Measurements from ENCODE around the gene LRRC36.
A peak's percentile ranks its signal among the peaks of the same experiment; 100 is the strongest.
"Not testable (repeated sequence)": the region's sequence is repeated elsewhere in the genome, so short reads cannot be mapped to it uniquely, and the experiment has no call there.

LRRC36 gene

DNA sequence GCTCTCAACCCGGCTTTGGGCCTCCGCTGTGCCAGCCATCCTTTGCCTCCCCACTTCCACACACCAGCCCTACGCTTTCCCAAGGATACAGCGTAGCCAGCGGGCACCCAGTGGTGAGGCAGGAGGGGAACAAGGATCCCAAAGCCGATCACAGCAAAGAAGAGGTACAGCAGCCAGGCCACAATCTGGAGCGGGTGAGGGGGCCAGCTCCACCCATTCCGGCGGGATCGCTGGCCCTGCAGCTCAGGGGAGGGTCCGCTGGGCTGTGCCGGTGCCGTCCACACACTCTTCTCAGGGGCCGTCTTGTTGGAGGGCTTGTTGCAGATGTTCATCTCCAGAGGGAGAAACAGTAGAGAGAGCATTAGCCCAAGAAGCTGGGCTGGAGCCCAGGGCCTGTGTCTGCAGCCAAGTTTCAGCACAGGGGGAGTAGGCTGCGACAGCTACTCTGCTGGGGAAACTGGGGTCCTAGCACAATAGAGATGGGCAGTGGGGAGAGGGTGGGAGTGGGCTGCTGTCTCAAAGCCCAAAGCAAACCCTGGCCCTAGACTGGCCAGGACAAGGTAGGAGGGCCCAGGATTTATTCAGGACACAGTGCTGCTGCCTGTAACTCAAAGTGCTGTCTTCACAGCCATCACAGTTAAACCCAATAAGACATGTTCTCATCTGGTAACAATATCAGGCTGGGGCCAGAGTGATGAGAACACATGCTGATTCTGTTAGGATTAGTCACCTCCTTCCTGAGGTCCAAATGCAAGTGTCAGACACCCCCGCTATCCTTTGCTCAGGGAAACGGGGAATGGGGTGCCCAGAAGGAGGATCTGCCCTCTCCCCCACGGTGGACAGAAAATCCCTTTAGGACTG, 79.7 kb downstream of the LRRC36 start:
- DNase-seq = no peak

DNA sequence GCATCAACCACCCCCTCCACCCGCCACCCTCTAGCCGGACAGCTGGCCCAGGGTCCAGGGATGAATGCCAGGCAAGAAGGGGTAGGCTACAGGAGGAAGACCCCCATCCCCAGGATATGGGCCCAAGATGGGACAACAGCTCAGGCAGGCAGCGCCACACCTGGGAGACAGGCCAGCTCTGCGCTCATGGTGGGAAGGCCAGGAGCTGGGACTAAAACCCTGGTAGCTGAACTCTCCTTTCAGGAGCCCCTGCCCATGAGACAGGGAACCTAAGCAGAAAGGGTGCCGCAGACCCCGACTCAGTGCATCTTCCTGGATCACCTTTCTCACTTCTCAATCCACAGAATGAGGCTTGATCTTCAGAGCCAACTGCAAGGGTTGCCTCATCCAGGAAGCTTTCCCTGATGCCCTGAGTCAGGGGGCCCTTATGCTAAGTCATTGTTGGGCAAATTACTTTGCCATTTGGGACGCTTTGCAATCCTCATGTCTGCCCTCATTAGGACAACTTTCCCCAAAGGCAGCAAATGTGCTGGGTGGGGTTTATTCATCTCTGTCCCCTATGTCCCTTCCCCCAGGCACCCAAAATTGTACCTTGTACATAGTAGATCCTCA, 80.7 kb downstream of the LRRC36 start:
- no peak for DNase-seq

DNA sequence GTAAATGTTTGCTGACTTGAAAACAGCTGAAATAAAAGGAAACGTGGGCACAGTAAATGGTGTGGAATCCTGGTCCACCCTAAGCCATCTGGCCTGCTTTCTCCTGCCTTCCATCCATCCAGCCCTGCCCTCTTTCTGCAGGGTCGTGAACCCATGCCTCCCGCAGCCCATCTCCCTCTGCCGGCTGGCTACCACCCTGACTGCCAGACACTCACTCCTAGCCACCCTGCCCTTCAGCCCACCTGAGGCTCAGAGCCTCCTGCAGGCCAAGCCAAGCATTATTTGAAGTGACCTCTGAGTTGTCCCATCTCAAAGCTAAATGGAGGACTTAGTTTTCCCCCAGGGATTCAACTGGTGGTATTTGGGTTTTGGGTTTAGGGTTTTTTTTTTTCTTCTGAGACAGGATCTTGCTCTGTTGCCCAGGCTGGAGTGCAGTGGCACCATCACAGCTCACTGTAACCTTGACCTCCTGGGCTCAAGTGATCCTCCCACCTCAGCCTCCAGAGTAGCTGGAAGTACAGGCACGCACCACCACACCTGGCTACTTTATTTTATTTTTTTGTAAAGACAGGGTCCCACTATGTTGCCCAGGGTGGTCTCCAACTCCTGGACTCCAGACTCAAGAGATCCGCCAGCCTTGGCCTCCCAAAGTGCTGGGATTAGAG, 81.3 kb downstream of the LRRC36 start:
- DNase-seq = no peak

DNA sequence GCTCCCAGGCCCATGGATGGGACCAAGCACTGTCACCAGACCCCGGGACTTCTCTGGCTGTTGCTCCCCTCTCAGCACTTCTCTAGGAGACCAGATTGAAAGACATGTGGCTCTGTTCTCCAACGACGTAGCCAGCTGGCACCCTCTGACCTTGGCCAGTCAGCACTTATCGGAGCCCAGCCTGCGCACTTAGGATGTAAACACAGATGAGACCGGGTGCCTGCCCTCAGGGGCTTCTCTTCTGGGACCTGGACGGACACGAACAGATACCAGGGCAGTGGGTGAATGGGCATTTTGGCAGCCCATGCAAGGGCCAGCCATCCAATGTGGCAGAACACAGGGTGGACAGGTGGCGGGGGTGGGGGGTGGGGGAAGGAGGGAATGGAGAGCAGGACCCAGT, 83.0 kb downstream of the LRRC36 start:
- no peak for DNase-seq

DNA sequence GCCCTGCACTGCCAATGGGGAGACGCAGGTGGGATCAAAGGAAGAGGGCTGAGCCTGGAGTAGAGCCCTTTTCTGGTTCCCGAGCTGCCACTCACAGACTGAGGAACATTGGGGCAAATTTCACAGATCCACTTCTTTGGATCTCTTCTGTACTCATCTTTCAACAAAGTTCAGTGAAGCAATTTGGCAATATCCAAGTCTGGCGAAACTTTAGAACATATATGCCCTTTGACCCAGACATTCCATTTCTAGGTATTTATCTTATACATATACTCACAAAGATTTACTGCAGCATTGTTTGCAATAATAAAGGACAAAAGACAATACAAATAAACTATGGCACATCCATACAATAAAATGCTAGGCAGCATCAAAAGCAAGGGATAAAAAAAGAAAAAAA, 84.7 kb downstream of the LRRC36 start:
- no peak for DNase-seq

DNA sequence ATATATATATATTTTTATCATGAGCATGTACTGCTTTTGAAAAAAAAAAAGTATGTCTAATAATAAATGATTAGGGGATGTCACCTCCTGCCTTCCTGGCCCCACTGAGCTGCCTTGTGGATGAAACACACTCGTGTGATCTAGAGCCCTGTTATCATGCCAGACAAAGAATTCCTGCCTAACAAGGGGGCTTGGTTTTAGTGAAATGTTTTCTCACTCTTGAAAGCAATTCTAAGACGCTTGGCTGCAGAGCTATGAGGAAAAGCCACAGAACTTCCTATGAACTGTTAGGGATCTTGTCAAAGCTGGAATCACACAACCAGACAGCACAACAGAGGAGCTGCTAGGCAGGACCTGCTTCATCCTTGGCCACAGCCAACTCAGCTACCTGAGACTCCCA, 85.7 kb downstream of the LRRC36 start:
- DNase-seq = no peak

DNA sequence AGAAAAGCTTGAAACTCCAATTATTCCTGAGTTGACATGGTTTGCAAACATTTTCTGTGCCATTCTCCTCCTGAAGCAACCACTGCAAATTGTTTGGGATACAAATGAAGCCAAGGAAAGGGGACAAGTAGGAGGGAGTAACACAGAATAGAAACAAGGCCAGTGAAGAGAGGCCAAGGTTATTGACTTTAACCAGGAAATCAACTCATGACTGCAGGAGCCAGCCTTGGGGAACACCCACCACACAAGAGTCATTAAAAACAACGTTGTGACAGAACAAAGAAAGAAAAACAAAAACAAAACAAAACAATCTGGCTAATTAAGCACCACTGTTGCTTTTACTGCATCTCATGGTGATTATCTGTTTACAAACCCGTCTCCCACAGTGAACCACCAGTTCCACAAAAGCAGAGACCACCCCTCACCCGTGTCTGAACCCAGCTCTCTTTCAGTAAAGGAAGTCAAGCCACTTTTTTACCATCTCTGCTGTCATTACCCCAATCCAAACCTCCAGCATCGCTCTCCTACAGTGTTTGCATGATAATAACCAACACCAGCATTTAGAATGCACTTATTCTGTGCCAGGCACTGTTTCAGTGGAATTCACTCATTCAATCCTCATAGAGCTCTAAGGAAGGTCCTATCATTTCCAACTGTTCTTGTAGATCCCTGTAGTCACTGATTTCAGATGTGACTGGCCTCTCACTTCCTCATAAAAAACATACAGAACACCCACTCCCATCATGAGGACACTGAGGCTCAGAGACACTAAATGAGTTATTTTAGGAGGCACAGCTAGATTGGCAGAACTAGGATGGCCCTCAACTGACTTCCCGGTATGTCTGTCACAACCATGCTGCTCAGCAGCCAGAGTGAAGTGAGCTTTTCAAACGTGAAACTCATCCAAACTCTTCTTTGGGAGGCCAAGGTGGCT, 87.6 kb downstream of the LRRC36 start:
- DNase-seq = no peak

DNA sequence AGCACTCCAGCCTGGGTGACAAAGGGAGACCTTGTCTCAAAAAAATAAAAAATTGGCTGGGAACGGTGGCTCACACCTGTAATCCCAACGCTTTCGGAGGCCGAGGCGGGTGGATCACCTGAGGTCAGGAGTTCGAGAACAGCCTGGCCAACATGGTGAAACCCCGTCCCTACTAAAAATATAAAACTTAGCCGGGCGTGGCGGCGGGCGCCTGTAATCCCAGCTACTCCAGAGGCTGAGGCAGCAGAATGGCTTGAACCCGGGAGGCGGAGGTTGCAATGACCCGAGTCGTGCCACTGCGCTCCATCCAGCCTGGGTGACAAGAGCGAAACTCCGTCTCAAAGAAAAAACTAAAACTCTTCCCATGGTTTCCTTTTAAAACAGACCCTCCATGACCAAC, 88.8 kb downstream of the LRRC36 start:
- not testable (repeated sequence) for DNase-seq

DNA sequence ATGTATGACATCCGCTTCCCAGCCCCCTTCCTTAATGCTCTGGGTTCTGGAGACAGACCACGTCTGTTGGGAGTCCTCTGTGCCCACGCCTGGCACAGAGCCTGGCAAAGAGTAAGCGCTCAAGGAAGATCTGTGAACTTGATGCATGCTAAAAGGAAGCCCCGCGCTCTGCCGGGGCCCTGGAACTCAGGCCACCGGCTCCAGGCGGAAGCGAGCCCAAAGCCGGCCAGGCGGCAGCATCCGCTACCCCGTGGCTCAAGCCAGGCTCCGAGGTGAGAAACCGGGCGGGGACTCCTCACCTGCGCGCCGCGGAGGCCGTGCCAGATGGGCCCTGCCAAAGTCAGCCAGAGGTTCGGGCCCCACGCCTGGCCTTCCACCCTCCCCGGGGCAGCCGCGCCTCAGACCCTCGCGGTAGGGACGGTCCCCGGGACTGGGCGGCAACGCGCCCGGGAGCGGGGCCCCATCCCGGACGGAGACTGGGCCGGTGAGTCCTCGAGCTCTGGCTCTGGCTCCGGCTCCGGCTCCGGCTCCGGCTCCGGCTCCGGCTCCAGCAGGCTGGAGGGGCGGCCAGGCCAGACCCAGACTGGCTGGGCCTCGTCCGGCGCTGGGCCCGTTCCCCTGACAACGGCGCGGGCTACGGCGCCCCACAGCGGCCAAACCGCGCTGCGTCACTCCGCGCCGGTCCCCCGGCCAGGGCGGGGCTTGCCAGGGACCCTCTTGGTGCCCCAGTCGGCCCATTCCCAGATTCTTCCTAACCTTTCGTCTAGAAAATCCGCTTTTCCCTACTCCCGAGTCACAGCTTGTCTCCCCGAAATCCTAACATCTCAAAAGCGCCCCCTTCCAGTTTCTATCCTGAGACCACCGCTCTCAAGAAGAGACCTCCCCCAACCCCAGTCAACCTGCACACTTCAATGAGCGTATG, 89.5 kb downstream of the LRRC36 start, which contains the start of gene ZDHHC1:
ZDHHC1 (minus strand) TSS at position 606 of the 922 bp plus-strand sequence. CDS start 8,702 bp downstream, outside the sequence.
- DNase-seq = peak; percentile 46

DNA sequence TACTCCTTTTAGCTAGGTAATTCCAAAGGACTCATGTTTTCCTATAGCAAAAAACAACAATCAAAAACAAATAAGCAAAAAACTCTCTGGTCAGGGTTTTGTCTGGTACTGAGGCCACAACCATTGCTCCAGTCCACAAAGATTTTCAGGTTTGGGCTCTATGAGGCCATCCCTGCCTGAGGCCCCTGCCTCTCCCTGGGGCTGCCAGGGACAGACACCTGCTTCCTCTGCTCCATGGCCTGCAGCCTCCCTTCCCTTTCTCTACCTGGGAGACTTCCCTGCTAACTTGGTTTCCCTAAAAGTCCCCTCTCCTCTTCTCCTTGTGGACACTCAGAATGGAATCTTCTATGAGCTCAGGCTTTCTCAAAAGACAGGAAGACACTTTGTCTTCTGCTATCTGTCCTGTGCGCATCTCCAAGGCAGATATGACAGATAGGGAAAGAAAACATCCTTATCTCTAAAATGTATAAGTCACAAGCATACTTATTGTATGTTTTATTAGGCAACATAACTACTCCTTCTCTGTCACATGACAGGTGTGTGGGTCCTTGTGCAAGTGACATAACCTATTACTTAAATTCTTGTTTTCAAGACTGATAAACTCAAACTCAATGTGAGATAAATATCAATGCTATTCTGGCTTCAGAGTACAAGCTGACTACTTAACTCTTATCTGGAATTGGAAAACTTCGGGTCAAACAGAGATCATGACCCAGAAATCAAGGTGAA, 90.9 kb downstream of the LRRC36 start:
- no peak for DNase-seq

DNA sequence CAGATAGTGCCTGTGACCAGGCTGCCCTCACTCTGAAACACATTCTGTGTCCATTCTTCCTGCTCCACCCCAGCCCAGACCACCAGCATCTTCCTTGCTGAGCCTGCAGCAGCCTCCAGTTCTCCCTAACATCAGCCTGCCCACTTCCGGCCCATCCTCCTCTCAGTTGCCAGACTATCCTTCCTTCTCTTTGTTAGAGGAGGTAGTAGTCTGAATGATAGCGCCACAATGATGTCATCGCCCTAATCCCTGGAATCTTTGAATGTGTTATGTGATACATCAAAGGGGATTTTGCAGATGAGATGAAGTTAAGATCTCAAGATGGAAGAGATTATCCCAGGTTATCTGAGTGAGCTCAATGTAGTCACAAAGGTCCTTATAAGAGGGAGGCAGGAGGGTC, 92.9 kb downstream of the LRRC36 start:
- no peak for DNase-seq

DNA sequence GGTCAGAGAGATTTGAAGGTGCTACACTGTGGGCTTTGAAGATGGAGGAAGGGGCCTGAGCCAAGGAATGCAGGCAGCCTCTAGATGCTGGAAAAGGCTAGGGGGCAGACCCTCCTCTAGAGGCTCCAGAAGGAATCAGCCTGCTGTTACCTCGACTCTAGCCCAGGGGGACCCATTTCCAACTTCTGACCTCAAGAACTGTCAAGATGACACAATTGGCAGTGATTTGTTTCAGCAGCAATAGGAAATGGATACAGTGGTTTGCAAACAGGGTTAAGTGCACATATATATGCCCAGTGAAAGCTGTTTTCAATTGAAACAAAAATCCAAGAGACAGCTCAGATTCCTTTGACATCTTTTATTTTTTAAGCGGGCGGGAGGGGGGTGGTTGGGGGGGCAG, 93.3 kb downstream of the LRRC36 start:
- DNase-seq = no peak

DNA sequence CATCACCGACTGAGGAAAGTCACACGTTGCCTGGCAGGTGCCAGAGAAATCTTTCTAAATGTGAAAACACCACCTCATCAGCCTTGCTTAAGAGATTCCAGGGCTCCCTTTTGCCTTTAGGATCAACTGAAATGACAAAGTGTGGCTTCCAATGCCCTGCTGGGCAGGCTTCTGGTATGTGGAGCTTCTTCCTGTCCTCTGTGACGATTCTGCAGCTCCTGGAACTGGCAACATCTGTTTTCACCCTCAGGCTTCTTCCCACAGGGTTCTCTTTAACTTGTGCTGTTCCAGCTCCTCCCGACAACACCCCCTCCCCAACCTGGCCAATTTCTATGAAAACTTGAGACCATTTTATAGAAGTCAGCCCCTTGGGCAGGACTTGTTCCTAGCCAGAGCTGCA, 94.4 kb downstream of the LRRC36 start:
- no peak for DNase-seq

DNA sequence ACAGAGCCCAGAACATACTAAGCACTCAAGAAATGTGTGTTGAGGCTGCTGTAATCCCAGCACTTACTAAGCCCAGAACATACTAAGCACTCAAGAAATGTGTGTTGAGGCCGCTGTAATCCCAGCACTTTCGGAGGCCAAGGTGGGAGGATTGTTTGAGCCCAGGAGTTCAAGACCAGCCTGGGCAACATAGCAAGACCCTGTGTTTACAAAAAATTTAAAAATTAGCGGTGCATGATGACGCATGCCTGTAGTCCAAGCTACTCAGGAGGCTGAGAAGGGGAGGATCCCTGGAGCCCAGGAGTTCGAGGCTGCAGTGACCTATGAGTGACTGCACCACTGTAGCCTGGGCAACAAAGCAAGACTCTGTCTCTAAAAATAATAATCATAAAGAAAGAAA, 96.4 kb downstream of the LRRC36 start:
- no peak for DNase-seq

DNA sequence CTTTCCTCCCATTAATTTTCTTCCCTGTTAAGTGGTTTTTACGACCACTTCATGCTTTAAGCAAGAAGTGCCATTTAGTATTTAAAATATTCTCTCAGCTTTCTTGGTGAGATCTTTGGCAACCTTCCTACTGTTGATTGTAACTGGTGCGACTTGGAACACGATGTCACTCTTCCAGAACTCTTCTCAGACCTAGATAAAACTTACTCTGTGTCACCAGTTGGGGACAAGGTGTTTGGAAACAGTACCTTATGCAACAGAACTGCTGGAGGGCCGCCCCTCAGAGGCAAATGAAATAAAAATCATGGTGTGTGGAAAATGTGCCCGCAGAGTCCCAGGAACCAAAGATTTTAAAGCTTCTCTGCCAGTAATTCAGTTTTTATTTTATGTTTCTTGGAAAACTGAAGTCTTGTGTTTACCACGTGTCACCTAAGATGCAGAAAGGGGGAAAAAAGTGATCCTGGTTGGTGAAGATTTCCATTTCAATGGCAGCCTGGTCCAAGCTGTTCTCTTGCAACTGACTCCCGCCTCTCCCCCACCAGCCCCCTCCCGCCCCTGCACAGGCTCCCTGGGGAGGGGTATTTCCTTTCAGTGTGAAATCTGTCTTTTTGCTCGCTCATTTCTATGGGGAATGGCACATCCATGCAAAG, 97.1 kb downstream of the LRRC36 start:
- DNase-seq = no peak

DNA sequence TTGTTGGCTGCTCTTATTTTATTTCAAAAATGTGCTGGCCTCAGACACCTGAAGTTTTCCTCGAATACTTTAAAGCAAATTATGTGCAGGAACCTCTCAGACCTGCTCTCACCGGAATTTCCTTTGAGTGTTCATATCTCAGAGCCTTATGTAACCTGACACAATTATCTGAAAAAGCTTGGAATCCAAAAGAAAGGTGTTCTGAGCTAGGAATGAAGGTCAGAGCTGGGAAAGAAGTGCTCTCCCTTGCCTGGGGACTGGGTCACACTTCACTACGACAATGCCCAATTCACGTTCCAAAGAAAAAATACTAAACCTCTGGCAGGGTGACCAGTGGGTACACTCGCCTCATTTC, 97.6 kb downstream of the LRRC36 start:
- DNase-seq = no peak

DNA sequence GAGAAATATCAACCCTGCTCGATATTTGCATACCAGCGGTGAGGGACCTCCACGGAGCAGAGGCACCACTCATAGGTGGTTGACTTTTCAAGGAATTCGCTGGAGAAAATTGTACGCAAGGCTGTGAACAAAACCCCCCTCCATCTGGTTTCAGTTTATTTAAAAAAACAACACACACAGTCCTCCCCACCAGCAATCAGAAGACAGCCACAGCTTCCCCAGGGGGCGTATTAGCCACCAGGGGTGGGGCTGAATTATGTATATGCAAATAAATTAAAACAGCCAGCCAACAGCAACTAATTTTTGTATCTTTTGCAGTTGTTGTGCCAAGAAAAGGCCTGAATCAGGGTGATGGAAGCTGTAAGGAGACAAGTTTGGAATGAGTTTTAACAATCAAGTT, 98.4 kb downstream of the LRRC36 start:
- no peak for DNase-seq

DNA sequence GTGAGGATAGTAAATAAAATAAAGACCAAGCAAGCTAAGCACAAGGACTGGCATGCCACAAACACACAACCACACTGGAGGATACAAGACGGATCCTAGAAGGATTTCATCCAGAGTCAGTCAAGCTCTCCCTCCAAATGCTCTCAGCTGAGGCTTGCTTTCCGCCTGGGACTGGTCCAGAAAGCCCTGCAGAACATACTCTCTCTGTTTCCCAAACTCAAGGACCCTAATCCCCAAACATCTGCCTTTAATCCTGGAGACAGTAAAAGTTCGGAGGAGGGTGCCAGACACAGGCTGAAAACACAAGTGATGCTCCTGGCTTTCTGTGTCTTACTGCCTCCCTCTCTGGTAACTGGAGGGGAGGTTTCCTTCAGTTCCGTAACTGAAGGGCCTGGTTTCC, 99.0 kb downstream of the LRRC36 start:
- DNase-seq = no peak

DNA sequence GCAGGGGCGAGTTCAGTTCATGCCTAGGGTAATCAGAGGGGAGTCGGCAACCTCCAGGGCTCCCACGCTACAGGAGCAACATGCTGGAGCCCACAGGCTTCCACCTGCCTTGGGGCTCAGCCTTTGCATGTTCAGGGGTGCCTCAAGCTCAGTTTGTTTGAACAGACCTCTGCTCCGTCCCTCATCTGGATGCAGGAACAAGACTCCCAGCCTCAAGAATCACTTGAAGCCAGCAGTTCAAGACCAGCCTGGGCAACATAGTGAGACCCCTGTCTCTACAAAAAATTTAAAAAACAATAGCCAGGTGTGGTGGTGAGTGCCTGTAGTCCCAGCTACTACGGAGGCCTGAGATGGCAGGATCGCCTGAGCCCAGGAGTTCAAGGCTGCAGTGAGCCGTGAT, 99.4 kb downstream of the LRRC36 start:
- no peak for DNase-seq

DNA sequence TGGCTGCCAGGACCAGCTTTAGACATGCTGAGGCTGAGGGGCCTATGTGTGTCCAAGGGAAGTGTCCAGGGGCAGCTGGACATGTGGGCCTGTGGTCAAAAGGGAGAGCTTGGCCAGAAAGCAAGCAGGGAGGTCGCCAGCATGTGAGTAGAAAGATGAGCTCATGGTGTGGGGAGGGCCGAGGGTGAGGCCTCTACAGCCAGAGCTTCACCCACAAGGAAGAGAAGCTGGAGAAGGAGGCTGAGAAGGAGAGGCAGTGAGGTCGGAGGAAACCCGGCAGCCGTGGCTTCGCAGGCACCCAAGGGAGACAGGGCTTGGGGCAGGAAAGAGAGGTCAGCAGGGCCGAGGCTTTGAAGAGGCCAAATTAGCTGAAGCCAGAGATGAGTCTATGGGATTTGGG, 100.3 kb downstream of the LRRC36 start:
- no peak for DNase-seq
